NCI-H226 (cell line): ENCODE measurements around the gene FAM3A.
A peak's percentile ranks its signal among the peaks of the same experiment; 100 is the strongest.

Experiments
- DNase-seq: peaks from one replicate; pipeline ENCODE4 v3.0.0-alpha.2; 2015

The FAM3A gene

GRCh38 chrX:154532690-154533089 is 16.7 kb upstream of the FAM3A start:
- DNase-seq, result no peak

DNA sequence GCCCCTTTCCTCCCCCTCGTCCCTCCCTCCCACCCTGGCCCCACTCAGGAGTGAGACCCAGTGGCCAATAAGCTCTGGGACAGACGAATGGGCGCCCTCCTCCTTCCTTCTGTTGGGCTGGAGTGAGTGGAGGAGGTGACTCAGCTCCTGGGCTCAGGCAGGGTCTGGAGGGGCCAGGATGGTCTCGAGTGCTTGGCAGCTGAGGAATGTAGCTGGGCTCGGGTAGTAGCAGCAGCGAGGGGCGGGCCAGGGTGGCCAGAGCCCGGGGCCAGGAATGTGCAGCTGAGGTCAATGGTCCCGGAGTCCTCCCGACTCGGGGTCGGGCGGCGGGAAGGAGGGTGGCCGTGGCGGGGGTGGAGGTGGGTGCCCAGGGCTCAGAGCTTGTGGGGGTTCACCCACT is 15.6 kb upstream of the FAM3A start:
- DNase-seq, result peak; percentile 71

GRCh38 chrX:154530286-154530685 is 14.3 kb upstream of the FAM3A start:
- DNase-seq, result no peak

DNA sequence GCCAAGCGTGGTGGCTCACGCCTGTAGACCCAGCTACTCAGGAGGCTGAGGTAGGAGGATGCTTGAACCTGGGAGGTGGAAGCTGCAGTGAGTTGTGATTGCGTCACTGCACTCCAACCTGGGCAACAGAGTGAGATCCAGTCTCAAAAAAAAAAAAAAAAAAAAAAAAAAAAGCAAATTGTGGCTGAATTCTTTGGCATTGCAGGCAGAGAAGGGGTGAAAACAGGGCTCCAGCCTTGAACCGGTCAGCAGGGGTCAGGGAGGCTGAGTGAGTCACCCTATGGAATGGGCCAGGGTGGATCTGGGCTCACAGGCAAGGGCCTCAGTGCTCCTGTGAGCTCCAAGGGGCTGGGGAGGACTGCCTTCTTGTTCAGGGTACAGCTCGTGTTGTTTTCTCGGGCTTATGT is 13.2 kb upstream of the FAM3A start:
- DNase-seq, result peak; percentile 46

- DNase-seq, result peak; percentile 57
These were observed 11.1 kb upstream of the FAM3A start for GRCh38 chrX:154526901-154527675.

DNA sequence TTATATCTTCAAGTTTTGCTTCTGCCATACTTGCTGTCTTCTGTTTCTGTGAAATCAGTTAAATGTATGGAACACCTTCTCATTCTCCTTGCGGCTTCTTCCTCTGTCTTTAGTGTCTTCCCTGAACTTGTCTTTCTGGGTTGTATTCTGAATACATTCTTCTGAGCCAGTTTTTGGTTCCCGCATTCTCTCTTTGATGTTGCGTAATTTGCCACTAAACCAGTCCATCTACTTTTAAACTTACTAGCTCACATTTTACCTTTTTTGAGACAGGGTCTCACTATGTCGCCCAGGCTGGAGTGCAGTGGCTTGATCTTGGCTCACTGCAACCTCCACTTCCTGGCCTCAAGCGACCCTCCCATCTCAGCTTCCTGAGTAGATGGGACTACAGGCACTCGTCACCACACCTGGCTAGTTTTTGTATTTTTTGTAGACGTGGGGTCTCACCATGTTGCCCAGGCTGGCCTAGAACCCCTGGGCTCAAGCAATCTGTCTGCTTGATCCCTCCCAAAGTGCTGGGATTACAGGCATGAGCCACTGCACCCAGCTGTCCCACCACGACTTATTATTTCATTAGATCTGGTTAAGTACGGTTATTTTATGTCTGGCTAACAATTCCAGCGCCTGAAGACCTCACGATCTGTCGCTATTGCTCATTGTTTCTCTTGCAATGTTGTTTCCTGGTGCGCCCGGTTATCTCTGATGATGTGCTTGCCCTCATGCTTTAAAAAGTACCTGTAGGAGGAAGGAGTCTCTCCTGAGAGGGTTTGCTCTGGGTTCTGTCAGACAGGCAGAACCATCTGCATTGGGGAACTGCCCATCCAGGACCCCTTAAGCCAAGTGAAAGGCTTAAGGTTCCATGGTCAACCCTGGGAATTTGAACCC is 9.8 kb upstream of the FAM3A start:
- DNase-seq, result no peak

DNA sequence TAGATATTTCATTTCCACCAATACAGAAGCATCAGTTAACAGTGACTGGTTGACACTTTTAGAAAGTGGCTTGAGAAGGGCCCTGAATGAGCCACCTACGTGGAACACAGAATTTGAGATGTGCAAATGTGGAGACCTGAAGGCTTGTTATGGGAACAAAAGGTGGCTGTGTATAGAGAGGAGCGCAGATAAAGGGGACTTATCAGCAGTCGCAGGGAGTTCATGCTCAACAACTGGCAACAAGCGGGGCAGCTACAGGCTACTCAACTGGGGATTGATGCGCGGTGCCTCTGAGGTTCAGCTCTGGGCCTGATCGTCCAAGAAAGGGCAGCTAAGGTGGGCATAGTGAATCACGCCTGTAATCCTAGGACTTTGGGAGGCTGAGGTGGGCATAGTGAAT is 3.4 kb upstream of the FAM3A start:
- DNase-seq, result no peak

GRCh38 chrX:154517101-154517781 is 1.2 kb upstream of the FAM3A start:
- no peak for DNase-seq

GRCh38 chrX:154516656-154517100 is 646 bp upstream of the FAM3A start:
- no peak for DNase-seq

DNA sequence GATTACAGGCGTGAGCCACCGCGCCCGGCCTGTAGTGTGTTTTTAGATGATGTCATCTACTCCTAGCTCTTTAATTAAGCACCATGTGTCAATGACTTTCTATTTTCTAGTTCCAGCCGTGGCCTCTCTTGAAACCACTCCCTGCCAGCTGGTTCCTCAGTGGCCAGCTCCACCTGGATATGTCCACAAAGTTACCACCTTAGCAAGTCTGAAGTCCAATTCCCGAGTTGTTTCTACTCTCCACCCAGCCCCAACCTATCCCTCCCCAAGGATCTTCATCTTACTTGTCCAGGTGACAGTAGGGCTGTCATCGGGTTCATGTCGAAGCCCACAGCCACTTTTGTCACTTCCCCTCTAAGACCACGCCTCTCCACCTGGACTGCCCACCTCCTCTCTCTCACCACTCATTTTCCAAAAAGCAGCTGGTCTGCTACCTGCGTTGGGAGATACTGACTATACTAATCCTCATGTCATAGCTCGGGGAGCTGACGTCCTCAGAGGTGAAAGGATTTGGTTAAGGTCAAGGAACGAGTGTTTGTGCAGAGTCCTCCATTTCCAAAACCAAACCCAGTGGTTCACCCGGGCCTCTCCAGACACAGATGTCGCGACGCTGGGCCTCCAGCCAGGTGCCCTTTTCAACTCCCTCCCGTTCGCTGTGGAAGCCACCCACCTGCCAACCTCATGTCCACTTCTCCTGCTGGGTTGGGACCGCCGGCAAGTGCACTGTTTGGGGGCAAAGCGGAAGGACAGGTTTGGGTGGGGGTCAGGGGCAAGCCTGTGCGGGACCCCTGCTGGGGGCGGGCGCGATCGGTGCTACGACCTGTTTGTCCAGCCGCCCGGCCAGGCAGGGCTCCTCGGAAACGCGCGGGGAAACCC is 704 bp downstream of the FAM3A start:
- no peak for DNase-seq

DNA sequence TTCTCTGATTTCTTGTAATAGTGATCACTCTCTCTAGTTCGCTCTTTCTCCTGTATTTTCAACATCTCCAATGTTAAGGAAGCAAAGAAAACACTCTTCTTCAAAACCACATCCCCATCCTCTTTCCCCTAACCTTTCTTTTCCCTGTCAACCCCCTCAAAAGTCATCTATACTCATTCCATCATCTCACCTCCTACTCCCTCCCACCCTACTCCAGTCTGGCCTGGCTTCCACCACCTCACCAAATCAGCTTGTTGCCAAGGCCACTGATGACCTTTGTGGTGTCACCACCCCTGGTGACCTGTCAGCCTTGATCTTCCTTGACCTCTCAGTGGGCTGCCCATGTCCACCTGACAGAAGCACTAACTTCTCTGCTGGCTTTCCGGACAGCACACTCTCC is 2.3 kb downstream of the FAM3A start:
- DNase-seq, result no peak

DNA sequence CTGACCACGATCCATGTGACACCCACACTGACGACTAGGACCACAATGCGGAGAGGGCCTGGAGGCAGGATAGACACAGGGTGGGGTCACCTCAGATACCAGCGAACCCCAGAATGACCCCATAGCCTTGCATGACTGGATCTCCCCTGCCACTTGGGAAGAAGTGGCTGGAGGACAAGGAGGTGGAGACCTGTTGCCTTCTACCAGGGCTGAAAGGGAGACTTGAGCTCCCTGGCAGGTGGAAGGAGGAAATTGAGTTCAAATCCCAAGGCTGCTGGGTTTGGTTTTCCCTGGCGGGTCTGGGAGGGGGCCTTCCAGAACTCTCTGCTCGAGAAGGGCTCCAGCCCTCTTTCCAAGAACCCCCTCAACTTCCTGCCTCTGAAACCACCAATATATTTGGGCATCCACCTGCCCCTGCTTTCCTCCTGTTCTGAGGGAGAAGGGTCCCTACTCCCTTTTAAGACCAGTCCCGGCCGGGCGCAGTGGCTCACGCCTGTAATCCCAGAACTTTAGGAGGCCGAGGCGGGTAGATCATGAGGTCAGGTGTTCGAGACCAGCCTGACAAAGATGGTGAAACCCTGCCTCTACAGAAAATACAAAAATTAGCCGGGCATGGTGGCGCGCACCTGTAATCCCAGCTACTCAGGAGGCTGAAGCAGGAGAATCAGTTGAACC is 3.0 kb downstream of the FAM3A start:
- DNase-seq, result no peak

GRCh38 chrX:154511761-154512160 is 4.3 kb downstream of the FAM3A start:
- no peak for DNase-seq

- DNase-seq, result no peak
These were observed 6.6 kb downstream of the FAM3A start for GRCh38 chrX:154509455-154509854.

GRCh38 chrX:154508384-154508745 is 7.7 kb downstream of the FAM3A start:
- DNase-seq, result no peak

DNA sequence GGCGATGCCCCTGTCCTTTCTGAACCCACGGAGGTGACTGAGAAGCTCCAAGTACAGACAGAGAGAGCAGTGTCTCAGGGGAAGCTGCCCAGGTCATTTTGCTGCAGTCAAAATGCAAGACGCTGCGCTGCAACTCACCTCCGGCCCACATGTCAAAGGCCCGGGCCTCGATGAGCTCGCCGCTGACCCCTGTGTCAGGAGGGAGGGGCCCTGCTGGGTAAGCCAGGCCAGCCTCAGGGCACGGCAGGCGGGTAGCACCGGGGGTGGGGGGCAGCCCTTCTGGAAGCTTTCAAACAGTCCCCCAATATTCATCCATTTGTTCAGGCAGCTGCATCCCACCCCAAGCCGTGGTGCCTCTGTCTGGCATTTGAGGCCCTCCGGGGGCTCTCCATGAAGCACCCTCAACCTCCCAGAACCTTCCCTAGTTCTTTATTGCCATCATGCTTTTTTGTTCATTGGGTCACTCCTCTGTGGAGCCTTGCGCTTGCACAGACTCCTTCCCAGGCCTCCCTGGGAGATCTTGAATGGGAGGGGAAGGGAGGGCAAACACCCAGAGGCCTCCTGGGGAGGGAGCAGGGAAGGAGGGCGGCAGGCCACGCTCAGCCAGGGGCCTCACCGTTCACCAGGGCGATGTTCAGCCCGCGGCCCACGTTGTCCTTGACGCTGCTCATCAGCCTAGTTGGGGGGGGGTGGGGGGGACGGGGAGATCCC is 8.2 kb downstream of the FAM3A start:
- DNase-seq, result no peak

GRCh38 chrX:154506483-154507332 is 9.3 kb downstream of the FAM3A start:
- no peak for DNase-seq

DNA sequence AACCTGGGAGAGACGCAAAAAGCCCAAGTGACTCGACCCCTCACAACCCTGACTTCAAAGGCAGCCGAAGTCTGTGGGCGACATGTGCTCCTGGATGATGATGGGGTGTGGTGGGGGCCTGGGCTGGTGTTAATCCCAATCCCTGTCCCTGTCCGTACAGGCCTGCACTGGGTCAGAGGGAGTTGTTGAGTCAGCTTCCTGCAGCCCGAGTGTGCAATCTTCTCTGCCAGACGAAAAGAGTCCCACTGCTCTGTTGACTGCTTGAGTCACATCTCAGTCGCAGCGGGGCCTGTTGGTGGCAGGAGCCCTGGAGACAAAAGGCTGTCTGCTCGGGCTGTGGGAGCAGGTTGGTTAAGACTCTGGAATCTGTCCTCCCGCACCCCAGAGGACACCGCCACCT is 10.3 kb downstream of the FAM3A start:
- DNase-seq, result no peak

DNA sequence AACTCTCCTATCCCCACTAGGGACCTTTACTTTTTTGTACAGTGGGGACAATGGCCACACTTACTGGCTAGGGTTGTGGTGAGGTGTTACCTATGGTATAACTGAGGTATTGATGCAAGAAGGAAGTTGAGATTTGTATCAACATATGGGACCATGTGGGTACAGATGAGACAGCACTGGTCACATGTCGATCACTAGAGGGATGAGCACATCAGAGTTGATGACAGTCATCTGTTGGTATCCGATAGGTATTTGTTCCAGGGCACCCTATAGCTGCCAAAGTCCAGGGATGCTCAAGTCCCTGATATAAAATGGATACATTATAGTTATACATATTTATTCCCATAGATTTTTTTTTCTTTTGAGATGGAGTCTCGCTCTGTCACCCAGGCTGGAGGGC is 13.0 kb downstream of the FAM3A start:
- no peak for DNase-seq

DNA sequence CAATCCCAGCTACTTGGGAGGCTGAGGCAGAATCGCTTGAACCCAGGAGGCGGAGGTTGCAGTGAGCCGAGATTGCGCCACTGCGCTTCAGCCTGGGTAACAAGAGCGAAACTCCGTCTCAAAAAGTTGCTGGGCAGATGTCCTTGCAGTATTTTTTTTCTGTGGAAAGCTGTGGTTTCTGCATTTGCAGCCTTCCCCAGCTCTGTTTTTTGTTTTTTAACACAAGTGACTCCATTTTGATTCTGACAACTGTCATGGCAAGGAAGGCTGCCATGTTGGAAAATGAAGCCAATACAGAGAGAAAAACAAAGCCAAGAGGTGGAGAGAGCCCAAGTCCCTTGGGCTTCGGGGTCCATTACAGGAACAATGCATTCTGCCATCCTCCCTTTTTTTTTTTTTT is 13.9 kb downstream of the FAM3A start:
- no peak for DNase-seq
